ENCODE data around the gene PLXNB2. TPM values are rescaled to one million over a fixed set of nuclear protein-coding genes. Genes with fewer than 3 reads are reported as not detected.
A peak's percentile ranks its signal among the peaks of the same experiment; 100 is the strongest.

PLXNB2 gene
- total RNA-seq, 1 donor from 2014 or later: 95.2 TPM

- Mint-ChIP-seq H3K27me3 (ENCODE audit: unreplicated experiment) (peaks cover 10% of the 10 kb centered on the region), H3K36me3 (ENCODE audit: unreplicated experiment) (no peaks in the 10 kb centered on the region), H3K27ac (ENCODE audit: unreplicated experiment) (no peak overlapping the region), H3K4me1 (ENCODE audit: low read depth, unreplicated experiment) (peaks cover 11% of the 10 kb centered on the region), H3K9me3 (ENCODE audit: unreplicated experiment) (peaks cover 4% of the 10 kb centered on the region), H3K4me3 (ENCODE audit: unreplicated experiment) (peak overlapping the region; percentile 55)
- TF ChIP-seq CTCF (IDR thresholded peaks at IDR 0.05; ENCODE audit: partially characterized antibody, unreplicated experiment): no peak
- peak; percentile 20 for DNase-seq
These were observed 12.1 kb upstream of the PLXNB2 start for GRCh38 chr22:50319503-50319951.

- TF ChIP-seq CTCF (IDR thresholded peaks at IDR 0.05; ENCODE audit: partially characterized antibody, unreplicated experiment): no peak
- Mint-ChIP-seq H3K9me3 (ENCODE audit: unreplicated experiment) (peaks cover 4% of the 10 kb centered on the region), H3K36me3 (ENCODE audit: unreplicated experiment) (no peaks in the 10 kb centered on the region), H3K27me3 (ENCODE audit: unreplicated experiment) (peaks cover 10% of the 10 kb centered on the region), H3K4me1 (ENCODE audit: low read depth, unreplicated experiment) (peaks cover 11% of the 10 kb centered on the region), H3K27ac (ENCODE audit: unreplicated experiment) (peak overlapping the region; percentile 88), H3K4me3 (ENCODE audit: unreplicated experiment) (peak overlapping the region; percentile 55)
- DNase-seq: peak; percentile 49
These were observed 11.4 kb upstream of the PLXNB2 start for GRCh38 chr22:50318698-50319411.

GRCh38 chr22:50318356-50318697, 10.9 kb upstream of the PLXNB2 start:
- Mint-ChIP-seq H3K27me3 (ENCODE audit: unreplicated experiment) (peaks cover 10% of the 10 kb centered on the region), H3K36me3 (ENCODE audit: unreplicated experiment) (no peaks in the 10 kb centered on the region), H3K9me3 (ENCODE audit: unreplicated experiment) (peaks cover 4% of the 10 kb centered on the region), H3K4me1 (ENCODE audit: low read depth, unreplicated experiment) (peaks cover 12% of the 10 kb centered on the region), H3K4me3 (ENCODE audit: unreplicated experiment) (no peak overlapping the region), H3K27ac (ENCODE audit: unreplicated experiment) (peak overlapping the region; percentile 33)
- peak; percentile 15 for DNase-seq
- no peak for TF ChIP-seq CTCF (IDR thresholded peaks at IDR 0.05; ENCODE audit: partially characterized antibody, unreplicated experiment)

GRCh38 chr22:50317674-50318073, 10.2 kb upstream of the PLXNB2 start:
- Mint-ChIP-seq H3K4me1 (ENCODE audit: low read depth, unreplicated experiment) (peaks cover 12% of the 10 kb centered on the region), H3K4me3 (ENCODE audit: unreplicated experiment) (no peak overlapping the region), H3K27me3 (ENCODE audit: unreplicated experiment) (peaks cover 10% of the 10 kb centered on the region), H3K9me3 (ENCODE audit: unreplicated experiment) (peaks cover 4% of the 10 kb centered on the region), H3K36me3 (ENCODE audit: unreplicated experiment) (no peaks in the 10 kb centered on the region), H3K27ac (ENCODE audit: unreplicated experiment) (no peak overlapping the region)
- no peak for DNase-seq
- TF ChIP-seq CTCF (IDR thresholded peaks at IDR 0.05; ENCODE audit: partially characterized antibody, unreplicated experiment): no peak

- Mint-ChIP-seq H3K4me1 (ENCODE audit: low read depth, unreplicated experiment) (peaks cover 12% of the 10 kb centered on the region), H3K27me3 (ENCODE audit: unreplicated experiment) (peaks cover 10% of the 10 kb centered on the region), H3K4me3 (ENCODE audit: unreplicated experiment) (no peak overlapping the region), H3K36me3 (ENCODE audit: unreplicated experiment) (no peaks in the 10 kb centered on the region), H3K9me3 (ENCODE audit: unreplicated experiment) (peaks cover 4% of the 10 kb centered on the region), H3K27ac (ENCODE audit: unreplicated experiment) (no peak overlapping the region)
- DNase-seq: peak; percentile 28
- TF ChIP-seq CTCF (IDR thresholded peaks at IDR 0.05; ENCODE audit: partially characterized antibody, unreplicated experiment): no peak
These were observed 9.7 kb upstream of the PLXNB2 start for GRCh38 chr22:50317178-50317577.
